ENCODE results near the gene FDPS.

The FDPS gene

GRCh38 chr1:155272466-155273342, 36.0 kb upstream of the FDPS start:
- Histone ChIP-seq H3K9me3 (ENCODE audit: control insufficient read depth, insufficient read depth, low read depth, low read length) (no peaks in the 10 kb centered on the region), H3K27ac (ENCODE audit: extremely low read depth, low read depth, low read length) (peak overlapping the region; percentile 71), H3K4me3 (ENCODE audit: low read depth, low read length) (peak overlapping the region; percentile 88), H3K4me1 (ENCODE audit: control insufficient read depth, insufficient read depth, low read length) (no peaks in the 10 kb centered on the region), H3K36me3 (ENCODE audit: control insufficient read depth in 2 of 2, insufficient read depth in 1 of 2, low read length in 2 of 2) (peaks cover 23 to 45% of the 10 kb centered on the region in 2 experiments)
- ChIA-PET CTCF (interaction anchor here (0.5 to 5.2 kb wide), 4 partner anchors 13 to 183 kb away, joined by 3 to 45 read pairs (median 4); partner anchors contain the start of gene THBS3), POLR2A (interaction anchor here (0.6 to 4.6 kb wide), 20 partner anchors 9 to 337 kb away, joined by 3 to 54 read pairs (median 6); partner anchors contain the start of genes ASH1L, ENTREP3, FDPS and SCAMP3)
- TF ChIP-seq WT1 (tag by site-specific recombination; IDR thresholded peaks at IDR 0.05) (peak; percentile 17; the same call in 1 of the 2 replicates), ZNF658 (tag by site-specific recombination; IDR thresholded peaks at IDR 0.05) (no peak), ZNF292 (tag by site-specific recombination; IDR thresholded peaks at IDR 0.05; ENCODE audit: borderline replicate concordance, low read depth) (no peak), ZSCAN16 (tag by site-specific recombination; IDR thresholded peaks at IDR 0.05) (no peak), HOXC10 (CRISPR knock-in tag; IDR thresholded peaks at IDR 0.05) (0 out of 2 replicates have a peak, but pooled peaks have one; percentile 44), ZNF140 (tag by site-specific recombination; IDR thresholded peaks at IDR 0.05) (no peak), ZXDB (tag by site-specific recombination; IDR thresholded peaks at IDR 0.05) (0 out of 2 replicates have a peak, but pooled peaks have one; percentile 66), TRIM28 (IDR thresholded peaks at IDR 0.05; ENCODE audit: borderline replicate concordance, low read length) (no peak), SP2 (tag by site-specific recombination; IDR thresholded peaks at IDR 0.05) (peak; percentile 83; the same call in 1 of the 2 replicates), GFI1B (tag by site-specific recombination; IDR thresholded peaks at IDR 0.05) (no peak), ZNF600 (tag by site-specific recombination; IDR thresholded peaks at IDR 0.05) (peak; percentile 62), ZNF169 (tag by site-specific recombination; IDR thresholded peaks at IDR 0.05) (no peak), ZBTB8A (tag by site-specific recombination; IDR thresholded peaks at IDR 0.05) (peak; percentile 27; the same call in 1 of the 2 replicates), ZNF791 (tag by site-specific recombination; IDR thresholded peaks at IDR 0.05) (no peak), GLI4 (tag by site-specific recombination; IDR thresholded peaks at IDR 0.05) (no peak; the same call in 1 of the 2 replicates), EGR2 (tag by site-specific recombination; IDR thresholded peaks at IDR 0.05; ENCODE audit: low read depth) (peak; percentile 66), ZNF175 (tag by site-specific recombination; IDR thresholded peaks at IDR 0.05) (0 out of 2 replicates have a peak, but pooled peaks have one; percentile 34), ZNF514 (tag by site-specific recombination; IDR thresholded peaks at IDR 0.05) (no peak), ZBTB11 (tag by site-specific recombination; conservative IDR thresholded peaks at IDR 0.05; ENCODE audit: low read depth) (peak; percentile 65), ZNF585B (tag by site-specific recombination; IDR thresholded peaks at IDR 0.05) (peak; percentile 83), ZSCAN5A (tag by site-specific recombination; IDR thresholded peaks at IDR 0.05) (0 out of 2 replicates have a peak, but pooled peaks have one; percentile 30), ZSCAN18 (tag by site-specific recombination; IDR thresholded peaks at IDR 0.05) (no peak), AEBP2 (tag by site-specific recombination; IDR thresholded peaks at IDR 0.05; ENCODE audit: borderline replicate concordance) (no peak), ZNF366 (tag by site-specific recombination; conservative IDR thresholded peaks at IDR 0.05) (peak; percentile 77), REST (tag by site-specific recombination; IDR thresholded peaks at IDR 0.05) (peak; percentile 23; the same call in 1 of the 2 replicates), ZNF701 (tag by site-specific recombination; IDR thresholded peaks at IDR 0.05) (no peak)

All from HEK293 (cell line).